Hepatocyte (in vitro differentiated cells): ENCODE measurements around the gene WDR31. TPM values are rescaled to one million over a fixed set of nuclear protein-coding genes. Genes with fewer than 3 reads are reported as not detected.
"Not testable (repeated sequence)": the region's sequence is repeated elsewhere in the genome, so short reads cannot be mapped to it uniquely, and the experiment has no call there.

Experiments
- DNase-seq: peaks from one replicate; pipeline ENCODE4 v3.0.0-alpha.2; 2016; ENCODE audit warnings: low spot score
- H2AFZ ChIP-seq: fragments of 200-600 bp; sonication (generic); 2 replicates; pipeline ENCODE4 v1.6.0; 2016; ENCODE audit warnings: antibody characterized with exemption, mild to moderate bottlenecking
- H3K27ac ChIP-seq: fragments of 200-600 bp; sonication (generic); 2 replicates; pipeline ENCODE4 v1.5.1; 2016; ENCODE audit warnings: mild to moderate bottlenecking
- H3K27me3 ChIP-seq: fragments of 200-600 bp; sonication (generic); 2 replicates; pipeline ENCODE4 v1.6.1; 2016
- H3K36me3 ChIP-seq: fragments of 200-600 bp; sonication (generic); replicated peaks from 2 replicates; pipeline ENCODE4 v1.5.1; 2016; ENCODE audit warnings: low read depth; ENCODE audit not compliant: insufficient read depth
- H3K4me1 ChIP-seq: fragments of 200-600 bp; sonication (generic); 2 replicates; pipeline ENCODE4 v1.5.1; 2016; ENCODE audit warnings: mild to moderate bottlenecking, moderate library complexity; ENCODE audit not compliant: insufficient read depth
- H3K4me2 ChIP-seq: fragments of 200-600 bp; sonication (generic); 2 replicates; pipeline ENCODE4 v1.6.0; 2016
- H3K4me3 ChIP-seq: fragments of 200-600 bp; sonication (generic); 2 replicates; pipeline ENCODE4 v1.5.1; 2016; ENCODE audit warnings: mild to moderate bottlenecking
- H3K79me2 ChIP-seq: fragments of 200-600 bp; sonication (generic); 2 replicates; pipeline ENCODE4 v1.6.0; 2017; ENCODE audit warnings: mild to moderate bottlenecking
- H3K9me2 ChIP-seq: fragments of 200-600 bp; sonication (generic); replicated peaks from 2 replicates; pipeline ENCODE4 v1.6.0; 2017; ENCODE audit warnings: mild to moderate bottlenecking; ENCODE audit not compliant: insufficient read depth
- H3K9me3 ChIP-seq: fragments of 200-600 bp; sonication (generic); 2 replicates; pipeline ENCODE4 v1.5.1; 2016; ENCODE audit warnings: low read depth, mild to moderate bottlenecking
- H4K20me1 ChIP-seq: fragments of 200-600 bp; sonication (generic); 2 replicates; pipeline ENCODE4 v1.6.0; 2016; ENCODE audit warnings: mild to moderate bottlenecking; ENCODE audit not compliant: insufficient read depth, poor library complexity, severe bottlenecking
- CTCF ChIP-seq: fragments of 200-600 bp; sonication (generic); IDR thresholded peaks from 2 replicates; pipeline ENCODE4 v1.5.1; 2016; ENCODE audit warnings: antibody characterized with exemption, mild to moderate bottlenecking; ENCODE audit not compliant: poor library complexity
- EZH2 ChIP-seq: fragments of 200-600 bp; sonication (generic); IDR thresholded peaks from 2 replicates; pipeline ENCODE4 v1.6.1; 2016; ENCODE audit warnings: antibody characterized with exemption, mild to moderate bottlenecking, borderline replicate concordance
- EZH2phosphoT487 ChIP-seq: fragments of 200-600 bp; sonication (generic); IDR thresholded peaks from one replicate; pipeline ENCODE4 v1.6.1; 2018; ENCODE audit warnings: antibody characterized with exemption, mild to moderate bottlenecking, low read depth, moderate library complexity; ENCODE audit not compliant: unreplicated experiment, severe bottlenecking
- WGBS: methylation state at CpG from one replicate; pipeline ENCODE4 v1.1.6; 2016; ENCODE audit warnings: low lambda C conversion rate; ENCODE audit errors: missing lambda C conversion rate; 5-methylcytosine and 5-hydroxymethylcytosine counted together
- polyA plus RNA-seq: library from polyadenylated mRNA; unstranded; fragments of >200 nt; fragmentation: Nextera tagmentation; extraction: Ambion mirVana; gene quantifications from 2 replicates; pipeline ENCODE4 v1.2.1, GENCODE V29; 2016
- total RNA-seq: library from RNA; depleted of rRNA; stranded (reverse); fragments of >200 nt; gene quantifications from 2 replicates; pipeline ENCODE4 v1.2.3, GENCODE V29; 2014

Gene WDR31
- total and polyA plus RNA-seq, 2 experiments from 2014 or later = 1.3 to 1.4 TPM

- Histone ChIP-seq H2AFZ (peak overlapping the region; percentile 31), H4K20me1 (no peaks in the 10 kb centered on the region), H3K9me2 (no peaks in the 10 kb centered on the region), H3K79me2 (no peaks in the 10 kb centered on the region), H3K27me3 (no peaks in the 10 kb centered on the region), H3K36me3 (no peaks in the 10 kb centered on the region), H3K4me2 (no peak overlapping the region), H3K4me1 (peaks cover 5% of the 10 kb centered on the region), H3K9me3 (no peaks in the 10 kb centered on the region), H3K27ac (no peak overlapping the region), H3K4me3 (no peak overlapping the region)
- no peak for TF ChIP-seq EZH2phosphoT487
- no peak for TF ChIP-seq EZH2
- WGBS = 71% methylated on average over 8 of the region's 8 CpGs
- DNase-seq = peak; percentile 55
Observed at GRCh38 chr9:113299800-113300292, 40.2 kb downstream of the WDR31 start.

GRCh38 chr9:113298924-113299770 lies 40.9 kb downstream of the WDR31 start:
- H3K27me3 ChIP-seq = no peaks in the 10 kb centered on the region
- H3K27ac ChIP-seq = no peak overlapping the region
- TF ChIP-seq EZH2phosphoT487 = no peak
- no peak for TF ChIP-seq EZH2
- TF ChIP-seq CTCF = no peak
- 89% methylated on average over 15 of the region's 15 CpGs for WGBS
- H3K9me2 ChIP-seq = no peaks in the 10 kb centered on the region
- no peaks in the 10 kb centered on the region for H3K79me2 ChIP-seq
- no peak overlapping the region for H3K4me3 ChIP-seq
- no peaks in the 10 kb centered on the region for H4K20me1 ChIP-seq
- DNase-seq = no peak
- no peaks in the 10 kb centered on the region for H3K36me3 ChIP-seq
- no peaks in the 10 kb centered on the region for H3K9me3 ChIP-seq
- H3K4me1 ChIP-seq = peaks cover 5% of the 10 kb centered on the region
- H2AFZ ChIP-seq = no peak overlapping the region
- H3K4me2 ChIP-seq = no peak overlapping the region

GRCh38 chr9:113298311-113298710 lies 41.8 kb downstream of the WDR31 start:
- Histone ChIP-seq H3K36me3 (no peaks in the 10 kb centered on the region), H3K9me3 (no peaks in the 10 kb centered on the region), H3K4me2 (no peak overlapping the region), H2AFZ (no peak overlapping the region), H3K27ac (no peak overlapping the region), H3K9me2 (no peaks in the 10 kb centered on the region), H3K27me3 (no peaks in the 10 kb centered on the region), H4K20me1 (no peaks in the 10 kb centered on the region), H3K79me2 (no peaks in the 10 kb centered on the region), H3K4me1 (peaks cover 5% of the 10 kb centered on the region), H3K4me3 (no peak overlapping the region)
- WGBS = 91% methylated on average over 8 of the region's 8 CpGs
- TF ChIP-seq EZH2phosphoT487 (no peak), CTCF (no peak), EZH2 (no peak)
- no peak for DNase-seq

GRCh38 chr9:113296796-113297558 lies 43.1 kb downstream of the WDR31 start:
- Histone ChIP-seq H3K36me3 (peaks cover 3% of the 10 kb centered on the region), H3K27me3 (no peaks in the 10 kb centered on the region), H3K4me2 (no peak overlapping the region), H2AFZ (no peak overlapping the region), H3K4me3 (no peak overlapping the region), H4K20me1 (no peaks in the 10 kb centered on the region), H3K9me3 (no peaks in the 10 kb centered on the region), H3K9me2 (no peaks in the 10 kb centered on the region), H3K27ac (no peak overlapping the region), H3K79me2 (no peaks in the 10 kb centered on the region), H3K4me1 (peaks cover 5% of the 10 kb centered on the region)
- WGBS = 70% methylated on average over 9 of the region's 9 CpGs
- TF ChIP-seq EZH2phosphoT487 = no peak
- no peak for TF ChIP-seq CTCF
- TF ChIP-seq EZH2 = no peak
- DNase-seq = no peak

- not testable (repeated sequence) for DNase-seq, H3K79me2 ChIP-seq, H3K9me3 ChIP-seq, H3K4me3 ChIP-seq, H2AFZ ChIP-seq, H3K4me1 ChIP-seq, H3K36me3 ChIP-seq, H3K4me2 ChIP-seq, H3K9me2 ChIP-seq, H4K20me1 ChIP-seq, H3K27me3 ChIP-seq, H3K27ac ChIP-seq
- 73% methylated on average over 8 of the region's 8 CpGs for WGBS
Observed at GRCh38 chr9:113296247-113296646, 43.8 kb downstream of the WDR31 start.
